Spinal cord (tissue), 10 donors: ENCODE results near the gene ESPNL. TPM values are rescaled to one million over a fixed set of nuclear protein-coding genes. Genes with fewer than 3 reads are reported as not detected.

Experiments used
- DNase-seq, 6 donors: peaks; one replicate each; pipeline versions ENCODE4 v3.0.0 to v3.0.0-alpha.2; 2013 to 2015; ENCODE audit warnings: low spot score in 6 of 6, low read depth in 4 of 6
- H3K27ac ChIP-seq: one replicate; pipeline ENCODE4 v1.5.1; 2013; ENCODE audit warnings: low read depth, low read length, control low read depth
- H3K27me3 ChIP-seq: one replicate; pipeline ENCODE4 v1.6.1; 2013; ENCODE audit warnings: low read length; ENCODE audit not compliant: control insufficient read depth, insufficient read depth
- H3K36me3 ChIP-seq: one replicate; pipeline ENCODE4 v1.6.1; 2013; ENCODE audit warnings: low read length; ENCODE audit not compliant: control insufficient read depth, insufficient read depth
- H3K4me1 ChIP-seq: one replicate; pipeline ENCODE4 v1.6.1; 2013; ENCODE audit warnings: low read length; ENCODE audit not compliant: control insufficient read depth, insufficient read depth
- H3K4me3 ChIP-seq: one replicate; pipeline ENCODE4 v1.5.1; 2013; ENCODE audit warnings: low read depth, low read length, control low read depth
- H3K9me3 ChIP-seq: one replicate; pipeline ENCODE4 v1.6.1; 2013; ENCODE audit warnings: low read length; ENCODE audit not compliant: control insufficient read depth, insufficient read depth
- WGBS: methylation state at CpG from one replicate; pipeline ENCODE4 v1.1.5; 2013; ENCODE audit warnings: missing lambda C conversion rate; ENCODE audit not compliant: insufficient coverage; 5-methylcytosine and 5-hydroxymethylcytosine counted together
- polyA plus RNA-seq, 2 donors: library from polyadenylated mRNA; unstranded; fragments of 120-200 nt; gene quantifications; one replicate each; pipeline ENCODE4 v1.2.1, GENCODE V29; 2013; ENCODE audit not compliant: insufficient read length in 2 of 2
- total RNA-seq, 2 donors: library from RNA; depleted of rRNA in 1 of 2; stranded (reverse); fragments of 120-200 nt in 1 of 2; fragments of >200 nt in 1 of 2; gene quantifications; one replicate each; pipeline versions ENCODE4 v1.2.3 to v1.2.4, GENCODE V29; 2013 to 2014
- donor health status: healthy.

The ESPNL gene
- total and polyA plus RNA-seq, 4 donors: 0.43 to 4.3 (median 0.70) TPM

- peaks cover 36% of the 10 kb centered on the region for H3K4me1 ChIP-seq
Measured at GRCh38 chr2:238162251-238162845, 62.2 kb downstream of the ESPNL start.

GRCh38 chr2:238162846-238163441 is 62.8 kb downstream of the ESPNL start:
- H3K9me3 ChIP-seq: no peaks in the 10 kb centered on the region
- 81% methylated on average over 12 of the region's 15 CpGs for WGBS
- DNase-seq: no peak
- H3K27me3 ChIP-seq: peaks cover 41% of the 10 kb centered on the region
- no peak overlapping the region for H3K27ac ChIP-seq
- H3K4me1 ChIP-seq: peaks cover 36% of the 10 kb centered on the region
- no peak overlapping the region for H3K4me3 ChIP-seq
- peaks cover 32% of the 10 kb centered on the region for H3K36me3 ChIP-seq

More at GRCh38 chr2:238162251-238162845, 62.2 kb downstream of the ESPNL start:
- peaks cover 26% of the 10 kb centered on the region for H3K36me3 ChIP-seq
- no peak overlapping the region for H3K27ac ChIP-seq
- WGBS: 88% methylated on average over 12 of the region's 14 CpGs
- H3K9me3 ChIP-seq: no peaks in the 10 kb centered on the region
- H3K4me3 ChIP-seq: no peak overlapping the region
- DNase-seq: no peak
- peaks cover 45% of the 10 kb centered on the region for H3K27me3 ChIP-seq

- Histone ChIP-seq H3K4me1 (peaks cover 29% of the 10 kb centered on the region), H3K36me3 (peaks cover 38% of the 10 kb centered on the region), H3K4me3 (no peak overlapping the region), H3K27ac (no peak overlapping the region), H3K9me3 (no peaks in the 10 kb centered on the region), H3K27me3 (peaks cover 35% of the 10 kb centered on the region)
- 2% methylated on average over 95 of the region's 95 CpGs for WGBS
- peak in 2 of 6 donors; percentile 25 to 34 for DNase-seq
Measured at GRCh38 chr2:238163481-238164198, 63.5 kb downstream of the ESPNL start.

GRCh38 chr2:238164906-238165287 is 64.8 kb downstream of the ESPNL start:
- 100% methylated on average over 5 of the region's 8 CpGs for WGBS

GRCh38 chr2:238165288-238165921 is 65.3 kb downstream of the ESPNL start:
- no peak for DNase-seq
- no peaks in the 10 kb centered on the region for H3K9me3 ChIP-seq
- H3K4me3 ChIP-seq: no peak overlapping the region
- peaks cover 17% of the 10 kb centered on the region for H3K4me1 ChIP-seq
- peaks cover 51% of the 10 kb centered on the region for H3K36me3 ChIP-seq
- whole genome bisulfite sequencing: 96% methylated on average over 11 of the region's 12 CpGs
- H3K27me3 ChIP-seq: peaks cover 22% of the 10 kb centered on the region
- H3K27ac ChIP-seq: no peak overlapping the region

More at GRCh38 chr2:238164906-238165287, 64.8 kb downstream of the ESPNL start:
- no peak overlapping the region for H3K27ac ChIP-seq
- no peak for DNase-seq
- H3K4me3 ChIP-seq: no peak overlapping the region
- peaks cover 22% of the 10 kb centered on the region for H3K4me1 ChIP-seq
- H3K36me3 ChIP-seq: peaks cover 46% of the 10 kb centered on the region
- peaks cover 27% of the 10 kb centered on the region for H3K27me3 ChIP-seq
- no peaks in the 10 kb centered on the region for H3K9me3 ChIP-seq

GRCh38 chr2:238166391-238167343 is 66.5 kb downstream of the ESPNL start:
- Histone ChIP-seq H3K9me3 (no peaks in the 10 kb centered on the region), H3K4me1 (peaks cover 10% of the 10 kb centered on the region), H3K36me3 (peaks cover 55% of the 10 kb centered on the region), H3K27ac (no peak overlapping the region), H3K27me3 (peaks cover 19% of the 10 kb centered on the region), H3K4me3 (no peak overlapping the region)
- 87% methylated on average over 23 of the region's 24 CpGs for WGBS
- DNase-seq: no peak

- WGBS: 91% methylated on average over 7 of the region's 7 CpGs
- Histone ChIP-seq H3K27ac (no peak overlapping the region), H3K36me3 (peaks cover 57% of the 10 kb centered on the region), H3K9me3 (no peaks in the 10 kb centered on the region), H3K27me3 (peaks cover 19% of the 10 kb centered on the region), H3K4me3 (no peak overlapping the region), H3K4me1 (peaks cover 10% of the 10 kb centered on the region)
- no peak for DNase-seq
Measured at GRCh38 chr2:238167344-238167715, 67.2 kb downstream of the ESPNL start.

GRCh38 chr2:238167761-238168160 is 67.6 kb downstream of the ESPNL start:
- Histone ChIP-seq H3K27me3 (peaks cover 14% of the 10 kb centered on the region), H3K36me3 (peaks cover 59% of the 10 kb centered on the region), H3K4me1 (peaks cover 10% of the 10 kb centered on the region), H3K4me3 (no peak overlapping the region), H3K9me3 (no peaks in the 10 kb centered on the region), H3K27ac (no peak overlapping the region)
- no peak for DNase-seq
- 93% methylated on average over 8 of the region's 8 CpGs for WGBS
